ENCODE results near the gene CD28.

GRCh38 chr2:203671876-203672275 lies 34.6 kb upstream of the CD28 start:
- TF ChIP-seq FOXA3 (CRISPR knock-in tag; conservative IDR thresholded peaks at IDR 0.05 in 1 of 2, IDR thresholded peaks at IDR 0.05 in 1 of 2) (no peak), CBX1 (IDR thresholded peaks at IDR 0.05; ENCODE audit: low read depth) (no peak), ZNF766 (CRISPR knock-in tag; conservative IDR thresholded peaks at IDR 0.05) (no peak), ZNF274 (IDR thresholded peaks at IDR 0.05; ENCODE audit: borderline replicate concordance, low read depth, low read length) (no peak), POLR2A (conservative IDR thresholded peaks at IDR 0.05) (no peak), POLR2AphosphoS2 (IDR thresholded peaks at IDR 0.05; ENCODE audit: low read length) (no peak), EZH2 (IDR thresholded peaks at IDR 0.05; ENCODE audit: borderline replicate concordance, low read depth, low read length) (no peak), ESRRA (IDR thresholded peaks at IDR 0.05; ENCODE audit: borderline replicate concordance, low read depth) (no peak), CXXC5 (CRISPR knock-in tag; IDR thresholded peaks at IDR 0.05) (no peak), RAD21 (CRISPR knock-in tag; conservative IDR thresholded peaks at IDR 0.05 in 1 of 2, IDR thresholded peaks at IDR 0.05 in 1 of 2) (no peak)
- TF ChIP-seq, protein P1, sequence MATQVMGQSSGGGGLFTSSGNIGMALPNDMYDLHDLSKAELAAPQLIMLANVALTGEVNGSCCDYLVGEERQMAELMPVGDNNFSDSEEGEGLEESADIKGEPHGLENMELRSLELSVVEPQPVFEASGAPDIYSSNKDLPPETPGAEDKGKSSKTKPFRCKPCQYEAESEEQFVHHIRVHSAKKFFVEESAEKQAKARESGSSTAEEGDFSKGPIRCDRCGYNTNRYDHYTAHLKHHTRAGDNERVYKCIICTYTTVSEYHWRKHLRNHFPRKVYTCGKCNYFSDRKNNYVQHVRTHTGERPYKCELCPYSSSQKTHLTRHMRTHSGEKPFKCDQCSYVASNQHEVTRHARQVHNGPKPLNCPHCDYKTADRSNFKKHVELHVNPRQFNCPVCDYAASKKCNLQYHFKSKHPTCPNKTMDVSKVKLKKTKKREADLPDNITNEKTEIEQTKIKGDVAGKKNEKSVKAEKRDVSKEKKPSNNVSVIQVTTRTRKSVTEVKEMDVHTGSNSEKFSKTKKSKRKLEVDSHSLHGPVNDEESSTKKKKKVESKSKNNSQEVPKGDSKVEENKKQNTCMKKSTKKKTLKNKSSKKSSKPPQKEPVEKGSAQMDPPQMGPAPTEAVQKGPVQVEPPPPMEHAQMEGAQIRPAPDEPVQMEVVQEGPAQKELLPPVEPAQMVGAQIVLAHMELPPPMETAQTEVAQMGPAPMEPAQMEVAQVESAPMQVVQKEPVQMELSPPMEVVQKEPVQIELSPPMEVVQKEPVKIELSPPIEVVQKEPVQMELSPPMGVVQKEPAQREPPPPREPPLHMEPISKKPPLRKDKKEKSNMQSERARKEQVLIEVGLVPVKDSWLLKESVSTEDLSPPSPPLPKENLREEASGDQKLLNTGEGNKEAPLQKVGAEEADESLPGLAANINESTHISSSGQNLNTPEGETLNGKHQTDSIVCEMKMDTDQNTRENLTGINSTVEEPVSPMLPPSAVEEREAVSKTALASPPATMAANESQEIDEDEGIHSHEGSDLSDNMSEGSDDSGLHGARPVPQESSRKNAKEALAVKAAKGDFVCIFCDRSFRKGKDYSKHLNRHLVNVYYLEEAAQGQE (IDR thresholded peaks at IDR 0.05; ENCODE audit: borderline replicate concordance), result no peak
- TF ChIP-seq, protein P1 (CRISPR knock-in tag; IDR thresholded peaks at IDR 0.05; ENCODE audit: low read depth), result no peak
- TF ChIP-seq, protein P2, sequence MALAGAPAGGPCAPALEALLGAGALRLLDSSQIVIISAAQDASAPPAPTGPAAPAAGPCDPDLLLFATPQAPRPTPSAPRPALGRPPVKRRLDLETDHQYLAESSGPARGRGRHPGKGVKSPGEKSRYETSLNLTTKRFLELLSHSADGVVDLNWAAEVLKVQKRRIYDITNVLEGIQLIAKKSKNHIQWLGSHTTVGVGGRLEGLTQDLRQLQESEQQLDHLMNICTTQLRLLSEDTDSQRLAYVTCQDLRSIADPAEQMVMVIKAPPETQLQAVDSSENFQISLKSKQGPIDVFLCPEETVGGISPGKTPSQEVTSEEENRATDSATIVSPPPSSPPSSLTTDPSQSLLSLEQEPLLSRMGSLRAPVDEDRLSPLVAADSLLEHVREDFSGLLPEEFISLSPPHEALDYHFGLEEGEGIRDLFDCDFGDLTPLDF (CRISPR knock-in tag; IDR thresholded peaks at IDR 0.05), result no peak
- TF ChIP-seq, protein P3, sequence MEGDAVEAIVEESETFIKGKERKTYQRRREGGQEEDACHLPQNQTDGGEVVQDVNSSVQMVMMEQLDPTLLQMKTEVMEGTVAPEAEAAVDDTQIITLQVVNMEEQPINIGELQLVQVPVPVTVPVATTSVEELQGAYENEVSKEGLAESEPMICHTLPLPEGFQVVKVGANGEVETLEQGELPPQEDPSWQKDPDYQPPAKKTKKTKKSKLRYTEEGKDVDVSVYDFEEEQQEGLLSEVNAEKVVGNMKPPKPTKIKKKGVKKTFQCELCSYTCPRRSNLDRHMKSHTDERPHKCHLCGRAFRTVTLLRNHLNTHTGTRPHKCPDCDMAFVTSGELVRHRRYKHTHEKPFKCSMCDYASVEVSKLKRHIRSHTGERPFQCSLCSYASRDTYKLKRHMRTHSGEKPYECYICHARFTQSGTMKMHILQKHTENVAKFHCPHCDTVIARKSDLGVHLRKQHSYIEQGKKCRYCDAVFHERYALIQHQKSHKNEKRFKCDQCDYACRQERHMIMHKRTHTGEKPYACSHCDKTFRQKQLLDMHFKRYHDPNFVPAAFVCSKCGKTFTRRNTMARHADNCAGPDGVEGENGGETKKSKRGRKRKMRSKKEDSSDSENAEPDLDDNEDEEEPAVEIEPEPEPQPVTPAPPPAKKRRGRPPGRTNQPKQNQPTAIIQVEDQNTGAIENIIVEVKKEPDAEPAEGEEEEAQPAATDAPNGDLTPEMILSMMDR (IDR thresholded peaks at IDR 0.05 in 2 of 3, conservative IDR thresholded peaks at IDR 0.05 in 1 of 3; ENCODE audit: insufficient read depth in 2 of 3, low read depth in 1 of 3, low read length in 3 of 3), result no peak
- TF ChIP-seq, protein P4, sequence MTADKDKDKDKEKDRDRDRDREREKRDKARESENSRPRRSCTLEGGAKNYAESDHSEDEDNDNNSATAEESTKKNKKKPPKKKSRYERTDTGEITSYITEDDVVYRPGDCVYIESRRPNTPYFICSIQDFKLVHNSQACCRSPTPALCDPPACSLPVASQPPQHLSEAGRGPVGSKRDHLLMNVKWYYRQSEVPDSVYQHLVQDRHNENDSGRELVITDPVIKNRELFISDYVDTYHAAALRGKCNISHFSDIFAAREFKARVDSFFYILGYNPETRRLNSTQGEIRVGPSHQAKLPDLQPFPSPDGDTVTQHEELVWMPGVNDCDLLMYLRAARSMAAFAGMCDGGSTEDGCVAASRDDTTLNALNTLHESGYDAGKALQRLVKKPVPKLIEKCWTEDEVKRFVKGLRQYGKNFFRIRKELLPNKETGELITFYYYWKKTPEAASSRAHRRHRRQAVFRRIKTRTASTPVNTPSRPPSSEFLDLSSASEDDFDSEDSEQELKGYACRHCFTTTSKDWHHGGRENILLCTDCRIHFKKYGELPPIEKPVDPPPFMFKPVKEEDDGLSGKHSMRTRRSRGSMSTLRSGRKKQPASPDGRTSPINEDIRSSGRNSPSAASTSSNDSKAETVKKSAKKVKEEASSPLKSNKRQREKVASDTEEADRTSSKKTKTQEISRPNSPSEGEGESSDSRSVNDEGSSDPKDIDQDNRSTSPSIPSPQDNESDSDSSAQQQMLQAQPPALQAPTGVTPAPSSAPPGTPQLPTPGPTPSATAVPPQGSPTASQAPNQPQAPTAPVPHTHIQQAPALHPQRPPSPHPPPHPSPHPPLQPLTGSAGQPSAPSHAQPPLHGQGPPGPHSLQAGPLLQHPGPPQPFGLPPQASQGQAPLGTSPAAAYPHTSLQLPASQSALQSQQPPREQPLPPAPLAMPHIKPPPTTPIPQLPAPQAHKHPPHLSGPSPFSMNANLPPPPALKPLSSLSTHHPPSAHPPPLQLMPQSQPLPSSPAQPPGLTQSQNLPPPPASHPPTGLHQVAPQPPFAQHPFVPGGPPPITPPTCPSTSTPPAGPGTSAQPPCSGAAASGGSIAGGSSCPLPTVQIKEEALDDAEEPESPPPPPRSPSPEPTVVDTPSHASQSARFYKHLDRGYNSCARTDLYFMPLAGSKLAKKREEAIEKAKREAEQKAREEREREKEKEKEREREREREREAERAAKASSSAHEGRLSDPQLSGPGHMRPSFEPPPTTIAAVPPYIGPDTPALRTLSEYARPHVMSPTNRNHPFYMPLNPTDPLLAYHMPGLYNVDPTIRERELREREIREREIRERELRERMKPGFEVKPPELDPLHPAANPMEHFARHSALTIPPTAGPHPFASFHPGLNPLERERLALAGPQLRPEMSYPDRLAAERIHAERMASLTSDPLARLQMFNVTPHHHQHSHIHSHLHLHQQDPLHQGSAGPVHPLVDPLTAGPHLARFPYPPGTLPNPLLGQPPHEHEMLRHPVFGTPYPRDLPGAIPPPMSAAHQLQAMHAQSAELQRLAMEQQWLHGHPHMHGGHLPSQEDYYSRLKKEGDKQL (CRISPR knock-in tag; IDR thresholded peaks at IDR 0.05; ENCODE audit: borderline replicate concordance), result no peak

All from K562 (cell line).